ENCODE data around the gene EMID1. TPM values are rescaled to one million over a fixed set of nuclear protein-coding genes. Genes with fewer than 3 reads are reported as not detected.

EMID1 gene
- polyA plus RNA-seq, 1 experiment, result 1.1 TPM

DNA sequence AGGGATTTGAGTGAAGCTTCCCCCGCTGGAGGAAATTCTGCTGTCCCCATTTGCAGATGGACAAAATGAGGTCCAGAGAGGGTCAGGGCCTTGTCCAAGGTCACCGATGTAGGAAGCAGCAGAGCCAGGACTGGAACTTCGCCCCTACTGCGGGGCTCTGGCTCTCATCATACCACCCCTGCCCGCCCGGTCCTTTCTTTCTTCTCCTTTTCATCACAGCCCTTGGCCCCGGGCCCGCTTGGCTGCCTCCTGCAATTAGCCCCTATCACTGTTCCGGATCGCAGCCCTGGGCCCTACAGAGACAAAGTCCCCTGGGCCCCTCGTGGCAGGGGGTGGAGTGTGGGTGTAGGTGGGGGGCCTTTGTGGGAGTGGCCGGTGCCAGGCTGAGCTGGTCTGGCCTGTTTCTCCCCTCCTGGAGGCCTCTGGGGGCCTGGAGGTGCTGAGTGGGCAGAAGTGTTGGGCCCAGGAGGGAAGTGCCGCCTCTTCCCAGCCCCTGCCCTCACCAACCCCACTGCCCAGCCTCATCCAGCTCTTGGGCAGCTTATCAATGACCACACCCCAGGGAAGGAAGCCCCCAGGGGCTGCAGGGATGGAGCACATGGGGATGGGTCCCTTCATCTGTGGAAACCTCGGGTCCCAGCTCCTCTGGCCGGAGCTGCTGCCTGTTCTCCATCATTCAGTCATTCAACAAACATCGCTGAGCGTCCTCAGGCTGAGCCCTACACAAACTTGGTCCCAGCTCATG, 3.4 kb downstream of the EMID1 start:
- Histone ChIP-seq H3K27ac (ENCODE audit: low read depth, low read length) (no peak overlapping the region), H3K4me3 (ENCODE audit: low read depth, low read length) (no peak overlapping the region), H3K27me3 (ENCODE audit: control insufficient read depth, insufficient read depth, low read length) (peaks cover 35% of the 10 kb centered on the region), H3K9me3 (ENCODE audit: control insufficient read depth, insufficient read depth, low read length) (no peaks in the 10 kb centered on the region; the same call in 1 of the 2 replicates)
- DNase-seq (ENCODE audit: low read depth, low spot score), result no peak
- ChIA-PET POLR2A (no interaction called here), CTCF (no interaction called here)
- TF ChIP-seq, protein P1, sequence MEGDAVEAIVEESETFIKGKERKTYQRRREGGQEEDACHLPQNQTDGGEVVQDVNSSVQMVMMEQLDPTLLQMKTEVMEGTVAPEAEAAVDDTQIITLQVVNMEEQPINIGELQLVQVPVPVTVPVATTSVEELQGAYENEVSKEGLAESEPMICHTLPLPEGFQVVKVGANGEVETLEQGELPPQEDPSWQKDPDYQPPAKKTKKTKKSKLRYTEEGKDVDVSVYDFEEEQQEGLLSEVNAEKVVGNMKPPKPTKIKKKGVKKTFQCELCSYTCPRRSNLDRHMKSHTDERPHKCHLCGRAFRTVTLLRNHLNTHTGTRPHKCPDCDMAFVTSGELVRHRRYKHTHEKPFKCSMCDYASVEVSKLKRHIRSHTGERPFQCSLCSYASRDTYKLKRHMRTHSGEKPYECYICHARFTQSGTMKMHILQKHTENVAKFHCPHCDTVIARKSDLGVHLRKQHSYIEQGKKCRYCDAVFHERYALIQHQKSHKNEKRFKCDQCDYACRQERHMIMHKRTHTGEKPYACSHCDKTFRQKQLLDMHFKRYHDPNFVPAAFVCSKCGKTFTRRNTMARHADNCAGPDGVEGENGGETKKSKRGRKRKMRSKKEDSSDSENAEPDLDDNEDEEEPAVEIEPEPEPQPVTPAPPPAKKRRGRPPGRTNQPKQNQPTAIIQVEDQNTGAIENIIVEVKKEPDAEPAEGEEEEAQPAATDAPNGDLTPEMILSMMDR (IDR thresholded peaks at IDR 0.05; ENCODE audit: low read depth, low read length), result no peak

DNA sequence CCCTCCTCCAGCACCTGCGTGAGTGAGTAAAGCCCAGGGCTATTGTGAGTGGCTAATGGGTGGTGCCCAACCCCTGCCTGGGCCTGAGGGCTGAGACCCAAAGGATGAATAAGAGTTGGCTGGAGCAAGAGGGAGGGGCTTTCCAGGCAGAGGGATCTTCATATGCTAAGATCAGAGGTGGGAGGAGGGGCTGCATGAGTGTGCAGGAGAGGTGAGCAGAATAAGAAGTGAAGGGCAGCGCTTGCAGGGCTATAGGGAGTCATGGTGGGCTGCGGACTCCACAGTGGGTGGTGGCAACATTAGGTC, 3.9 kb downstream of the EMID1 start:
- peaks cover 39% of the 10 kb centered on the region for H3K27me3 ChIP-seq (ENCODE audit: control insufficient read depth, insufficient read depth, low read length)
- POLR2A ChIA-PET, result no interaction called here
- H3K4me3 ChIP-seq (ENCODE audit: low read depth, low read length), result no peak overlapping the region

DNA sequence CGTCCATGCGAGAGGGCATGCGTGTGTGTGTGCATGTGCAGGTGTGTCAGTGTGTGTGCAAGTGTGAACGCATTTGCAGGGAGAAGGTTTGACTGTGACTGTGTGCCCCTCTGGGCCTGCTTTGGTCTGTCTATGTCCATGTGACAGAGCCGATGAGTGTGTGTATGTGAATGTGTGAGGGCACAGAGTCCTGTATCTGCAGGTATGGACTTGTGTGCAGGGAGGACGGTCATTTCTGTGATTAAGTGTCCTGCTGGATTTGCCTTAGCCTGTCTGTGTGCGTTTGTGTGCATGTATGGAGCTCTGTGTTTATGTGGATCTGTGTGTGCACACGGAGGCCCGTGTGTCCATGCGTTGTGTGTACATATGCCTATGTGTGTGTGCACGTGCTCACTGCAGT, 5.4 kb downstream of the EMID1 start:
- no peak overlapping the region for H3K4me3 ChIP-seq (ENCODE audit: low read depth, low read length)
- TF ChIP-seq, protein P1 (IDR thresholded peaks at IDR 0.05; ENCODE audit: low read depth, low read length), result no peak
- no peaks in the 10 kb centered on the region; the same call in 1 of the 2 replicates for H3K9me3 ChIP-seq (ENCODE audit: control insufficient read depth, insufficient read depth, low read length)
- POLR2A ChIA-PET, result no interaction called here
- DNase-seq (ENCODE audit: low read depth, low spot score), result no peak
- H3K27me3 ChIP-seq (ENCODE audit: control insufficient read depth, insufficient read depth, low read length), result peaks cover 37% of the 10 kb centered on the region
- CTCF ChIA-PET, result no interaction called here
- H3K27ac ChIP-seq (ENCODE audit: low read depth, low read length), result no peak overlapping the region

More for the DNA sequence above, 3.9 kb downstream of the EMID1 start:
- CTCF ChIA-PET, result interaction anchor here (1.1 kb wide), 1 partner anchor 55 kb away, joined by 3 read pairs; no protein-coding TSS in a partner anchor
- DNase-seq (ENCODE audit: low read depth, low spot score), result no peak
- TF ChIP-seq, protein P1 (IDR thresholded peaks at IDR 0.05; ENCODE audit: low read depth, low read length), result no peak
- Histone ChIP-seq H3K27ac (ENCODE audit: low read depth, low read length) (no peak overlapping the region), H3K9me3 (ENCODE audit: control insufficient read depth, insufficient read depth, low read length) (no peaks in the 10 kb centered on the region; the same call in 1 of the 2 replicates)

DNA sequence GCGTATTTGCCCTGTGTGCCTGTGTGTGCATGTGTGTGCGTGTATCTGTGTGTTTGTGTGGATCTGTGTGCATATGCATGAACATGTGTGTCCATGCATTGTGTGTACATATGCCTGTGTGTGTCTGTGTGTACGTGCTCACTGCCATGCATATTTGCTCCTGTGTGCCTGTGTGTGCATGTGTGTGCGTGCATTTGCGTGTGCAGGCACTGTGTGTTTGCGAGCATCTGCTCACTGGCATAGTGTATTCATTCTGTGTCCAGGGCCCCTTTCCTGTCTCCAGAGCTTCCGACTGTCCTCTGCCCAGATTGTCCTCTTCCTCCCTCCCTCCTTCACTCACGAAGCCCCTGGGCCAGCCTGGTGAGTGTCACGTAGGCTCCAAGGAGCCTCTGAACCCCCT, 5.8 kb downstream of the EMID1 start:
- POLR2A ChIA-PET, result no interaction called here
- peaks cover 33% of the 10 kb centered on the region for H3K27me3 ChIP-seq (ENCODE audit: control insufficient read depth, insufficient read depth, low read length)
- no peak for DNase-seq (ENCODE audit: low read depth, low spot score)
- TF ChIP-seq, protein P1 (IDR thresholded peaks at IDR 0.05; ENCODE audit: low read depth, low read length), result no peak
- H3K4me3 ChIP-seq (ENCODE audit: low read depth, low read length), result no peak overlapping the region
- H3K9me3 ChIP-seq (ENCODE audit: control insufficient read depth, insufficient read depth, low read length), result no peaks in the 10 kb centered on the region
- CTCF ChIA-PET, result no interaction called here
- H3K27ac ChIP-seq (ENCODE audit: low read depth, low read length), result no peak overlapping the region

DNA sequence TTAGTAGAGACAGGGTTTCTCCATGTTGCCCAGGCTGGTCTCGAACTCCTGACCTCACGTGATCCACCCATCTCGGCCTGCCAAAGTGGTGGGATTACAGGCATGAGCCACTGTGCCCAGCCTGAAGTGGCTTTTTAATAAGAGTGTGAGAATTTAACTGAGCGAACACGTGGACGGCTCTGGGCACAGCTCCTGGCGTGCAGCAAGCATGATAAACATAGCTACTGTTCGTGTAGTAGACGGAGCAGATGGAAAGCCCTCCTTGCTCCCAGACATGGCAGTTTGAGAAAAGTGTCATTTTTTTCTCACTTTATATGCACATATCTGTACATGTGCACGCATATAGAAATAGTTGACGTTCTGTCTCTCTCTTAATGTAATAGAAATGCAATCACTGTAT, 7.0 kb downstream of the EMID1 start:
- no peaks in the 10 kb centered on the region for H3K9me3 ChIP-seq (ENCODE audit: control insufficient read depth, insufficient read depth, low read length)
- H3K4me3 ChIP-seq (ENCODE audit: low read depth, low read length), result no peak overlapping the region
- ChIA-PET POLR2A (no interaction called here), CTCF (no interaction called here)
- TF ChIP-seq, protein P1 (IDR thresholded peaks at IDR 0.05; ENCODE audit: low read depth, low read length), result no peak
- no peak overlapping the region for H3K27ac ChIP-seq (ENCODE audit: low read depth, low read length)
- H3K27me3 ChIP-seq (ENCODE audit: control insufficient read depth, insufficient read depth, low read length), result peaks cover 24% of the 10 kb centered on the region
- DNase-seq (ENCODE audit: low read depth, low spot score), result no peak
